ENCODE measurements around the gene TM4SF1.

TM4SF1 gene

DNA sequence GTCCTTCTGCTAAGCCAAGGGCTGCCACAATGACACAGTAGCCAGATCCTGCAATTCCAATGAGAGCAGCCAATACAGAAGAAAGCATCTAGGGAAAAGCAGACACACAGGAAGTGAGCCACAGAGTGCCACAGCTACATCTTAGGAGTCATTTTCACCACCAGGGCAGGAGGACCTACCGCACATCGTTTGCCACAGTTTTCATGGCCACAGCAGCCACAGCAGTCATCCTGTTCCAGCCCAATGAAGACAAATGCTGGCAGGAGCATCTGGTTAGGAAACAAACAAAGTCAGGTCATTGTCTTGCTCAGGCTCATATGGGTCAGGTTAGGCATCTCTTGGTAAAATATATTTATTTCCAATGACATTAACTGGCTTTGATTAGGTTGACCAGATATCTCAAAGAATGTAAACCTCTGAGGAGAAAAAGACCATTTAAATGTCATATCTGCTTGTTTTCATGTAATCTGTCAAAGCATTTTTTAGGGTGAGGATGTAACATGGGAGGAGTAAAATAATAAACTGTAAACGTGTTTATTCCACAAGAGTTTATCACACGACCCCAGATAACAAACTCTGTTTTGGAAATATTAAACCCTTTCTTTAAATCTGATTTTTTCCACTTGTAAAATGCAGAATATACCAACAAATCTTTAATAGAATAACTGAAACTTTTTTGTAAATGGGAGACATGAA lies 1.8 kb downstream of the TM4SF1 start:
- no peak for DNase-seq (ENCODE audit: low read depth)

DNA sequence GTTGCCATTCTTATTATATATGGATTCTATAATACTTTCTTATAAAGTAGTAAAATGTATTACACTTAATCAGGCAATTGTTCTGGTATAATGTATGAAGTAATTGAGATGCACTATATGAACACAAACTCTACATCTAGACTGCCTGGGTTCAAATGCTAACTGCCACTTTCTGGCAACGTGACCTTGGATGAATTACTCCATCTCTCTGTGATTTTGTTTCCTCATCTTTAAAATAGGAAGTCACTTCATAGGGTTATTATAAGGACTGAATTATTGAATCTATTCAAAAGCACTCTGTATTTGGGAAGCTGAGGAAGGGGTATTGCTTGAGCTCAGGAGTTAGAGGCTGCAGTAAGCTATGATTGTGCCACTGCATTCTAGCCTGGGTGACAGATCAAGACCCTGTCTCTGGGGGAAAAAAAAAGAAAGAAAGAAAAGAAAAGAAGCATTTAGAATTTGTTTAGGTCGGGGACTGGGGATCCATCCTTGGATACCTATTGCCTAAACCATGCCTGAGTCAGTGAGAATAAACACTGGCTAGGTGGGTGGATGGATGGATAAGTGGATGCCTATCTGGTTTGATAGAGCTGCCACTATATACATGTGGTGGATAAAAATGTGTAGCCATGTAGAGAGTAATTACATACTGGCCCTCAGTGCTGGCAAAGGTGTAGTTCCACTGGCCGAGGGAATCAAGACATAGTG lies 2.5 kb downstream of the TM4SF1 start:
- DNase-seq (ENCODE audit: low read depth), result no peak

DNA sequence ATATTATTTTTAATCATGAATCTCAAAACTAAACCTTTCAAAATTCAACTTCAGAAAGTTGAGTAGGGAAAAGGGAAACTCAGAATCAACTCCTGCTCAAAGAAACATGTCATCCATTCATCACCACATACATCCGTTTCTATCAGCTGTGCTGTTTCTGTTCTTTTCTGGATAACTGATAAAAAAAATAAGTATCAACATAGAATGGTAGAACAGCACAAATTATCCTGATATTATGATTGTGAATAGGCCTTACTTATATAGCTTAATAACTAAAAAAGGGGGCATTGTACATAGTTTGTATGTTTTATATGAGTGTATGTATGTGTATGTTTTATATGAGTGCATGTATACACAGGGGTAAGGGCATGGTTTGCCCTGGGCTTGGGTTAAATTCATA lies 3.1 kb downstream of the TM4SF1 start:
- DNase-seq (ENCODE audit: low read depth), result no peak

DNA sequence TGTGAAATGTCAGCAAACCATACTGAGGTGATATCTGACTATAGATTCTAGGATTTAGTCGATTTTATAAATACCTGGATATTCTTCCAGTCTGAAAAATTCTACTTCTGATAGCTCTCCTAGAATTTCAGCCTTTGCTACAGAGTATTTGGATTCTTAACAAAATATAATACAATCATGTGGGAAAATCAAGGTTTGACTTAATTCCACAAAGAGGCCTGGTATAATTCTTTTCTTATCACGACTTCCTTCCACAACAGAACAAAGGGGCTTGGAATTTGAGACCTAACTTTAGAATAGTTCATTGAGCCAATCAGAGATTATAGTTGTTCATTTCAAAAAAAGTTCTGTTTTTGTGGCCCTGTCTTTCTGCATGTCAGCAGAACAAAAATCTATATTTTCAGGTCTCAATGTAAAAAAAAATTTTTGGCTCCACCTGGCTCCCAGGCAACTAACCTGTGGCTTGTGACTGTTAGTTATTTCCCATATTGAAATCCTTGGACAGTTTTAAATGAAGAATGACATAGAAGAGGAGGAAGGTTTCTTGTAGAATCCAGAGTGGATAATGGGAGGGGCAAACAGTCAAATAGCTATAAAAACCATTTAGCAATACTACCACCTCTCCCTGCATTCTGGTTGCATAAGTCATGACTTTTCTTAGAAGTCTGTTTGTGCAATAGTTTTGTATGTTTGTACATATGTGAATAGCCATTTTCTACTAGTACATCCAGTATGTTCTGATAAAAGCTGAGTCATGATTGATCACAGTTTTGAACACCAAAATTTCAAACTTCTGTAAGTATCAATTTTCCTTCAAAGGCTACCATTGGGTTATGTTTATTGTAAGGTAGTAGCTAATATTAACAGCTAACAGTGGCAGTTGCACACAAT lies 4.0 kb downstream of the TM4SF1 start:
- no peak for DNase-seq (ENCODE audit: low read depth)

DNA sequence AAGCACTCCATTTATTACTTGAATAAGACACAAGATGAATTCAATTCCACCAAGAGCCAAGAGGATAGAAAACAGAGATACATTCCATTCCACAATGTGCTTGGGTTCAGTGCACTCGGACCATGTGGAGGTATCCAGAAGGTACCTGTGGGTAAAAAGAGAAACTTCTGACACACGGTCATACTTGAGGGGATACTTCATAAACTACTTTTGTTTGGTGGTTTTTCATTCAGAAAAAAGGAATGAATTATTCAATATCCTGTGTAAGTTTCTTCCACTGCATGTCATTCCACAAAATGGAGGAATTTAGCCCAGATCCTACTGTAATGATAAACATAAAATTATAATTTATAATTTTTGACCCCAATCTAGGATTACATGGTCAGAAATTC lies 5.7 kb downstream of the TM4SF1 start:
- no peak for DNase-seq (ENCODE audit: low read depth)

DNA sequence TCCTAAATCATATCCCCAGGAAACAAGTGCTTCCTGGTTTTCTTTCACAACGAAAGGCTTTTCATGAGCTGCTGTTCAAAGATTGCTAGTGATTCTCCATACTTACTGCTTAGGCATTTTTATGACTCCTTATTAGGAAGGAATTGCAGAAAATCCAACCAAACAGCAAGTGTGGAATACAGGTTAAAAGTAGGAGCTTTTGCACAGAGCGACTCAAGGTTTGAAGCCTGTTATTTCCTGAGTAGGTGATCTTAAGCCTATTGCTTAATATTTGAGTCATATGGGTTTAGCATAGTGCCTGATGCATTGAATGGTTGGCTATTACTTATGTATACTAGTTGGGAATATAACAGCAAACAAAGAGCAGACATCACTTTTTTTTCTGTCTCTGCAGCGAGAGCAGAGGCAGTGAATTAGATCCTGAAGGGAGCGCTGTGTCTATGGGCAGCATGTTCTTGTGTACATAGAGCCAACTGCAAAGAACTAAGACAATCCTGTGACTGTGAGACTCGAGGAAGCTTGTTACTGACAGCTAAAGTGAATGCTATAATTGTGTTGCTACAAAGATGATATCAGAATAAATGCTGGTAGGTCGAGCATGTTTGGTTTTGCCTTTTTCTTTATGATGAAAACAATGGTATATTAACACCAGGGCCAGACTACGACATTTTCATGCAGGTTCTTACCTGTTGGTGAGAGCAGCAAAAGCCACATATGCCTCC lies 6.3 kb downstream of the TM4SF1 start:
- DNase-seq (ENCODE audit: low read depth), result no peak

DNA sequence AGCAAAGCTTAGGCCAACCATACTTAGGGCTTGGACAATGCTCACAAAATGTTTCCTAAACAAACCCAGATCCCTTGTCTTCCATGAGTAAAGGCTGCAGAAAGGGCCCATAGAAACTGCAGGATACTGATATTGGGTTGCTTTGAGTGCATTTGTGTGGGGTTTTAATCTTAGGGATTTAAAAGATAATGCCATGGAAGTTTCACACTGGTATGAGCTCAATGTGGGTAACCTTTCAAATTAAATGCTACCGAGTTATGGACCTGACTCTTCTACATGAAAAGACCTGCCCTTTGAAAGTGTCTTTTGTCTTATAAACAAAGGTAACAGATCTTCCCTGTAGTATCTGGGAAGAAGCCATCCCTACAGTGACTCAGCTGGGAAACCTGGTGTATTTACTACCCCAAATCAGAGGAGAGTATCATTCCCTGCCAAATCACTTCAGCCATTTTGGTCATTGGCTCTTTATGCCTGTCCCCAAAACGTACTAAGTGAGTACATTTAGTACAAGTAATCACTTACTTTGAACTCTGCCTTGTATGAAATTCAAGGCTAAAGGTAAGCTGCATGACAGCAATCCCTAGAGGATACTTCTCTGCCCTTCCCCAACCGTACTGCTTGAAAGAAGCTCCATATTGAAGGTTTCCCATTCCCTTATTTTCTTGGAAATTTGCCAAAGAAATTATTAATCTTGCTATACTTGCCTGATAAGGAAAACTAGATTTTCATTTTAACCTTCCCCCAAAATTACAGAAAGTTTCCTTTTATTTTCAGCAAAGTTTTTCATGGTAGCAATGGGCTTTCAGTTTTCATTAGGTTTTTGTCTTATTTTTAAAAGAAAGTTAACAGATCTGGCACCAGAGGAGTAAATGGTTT lies 7.2 kb downstream of the TM4SF1 start:
- no peak for DNase-seq (ENCODE audit: low read depth)

DNA sequence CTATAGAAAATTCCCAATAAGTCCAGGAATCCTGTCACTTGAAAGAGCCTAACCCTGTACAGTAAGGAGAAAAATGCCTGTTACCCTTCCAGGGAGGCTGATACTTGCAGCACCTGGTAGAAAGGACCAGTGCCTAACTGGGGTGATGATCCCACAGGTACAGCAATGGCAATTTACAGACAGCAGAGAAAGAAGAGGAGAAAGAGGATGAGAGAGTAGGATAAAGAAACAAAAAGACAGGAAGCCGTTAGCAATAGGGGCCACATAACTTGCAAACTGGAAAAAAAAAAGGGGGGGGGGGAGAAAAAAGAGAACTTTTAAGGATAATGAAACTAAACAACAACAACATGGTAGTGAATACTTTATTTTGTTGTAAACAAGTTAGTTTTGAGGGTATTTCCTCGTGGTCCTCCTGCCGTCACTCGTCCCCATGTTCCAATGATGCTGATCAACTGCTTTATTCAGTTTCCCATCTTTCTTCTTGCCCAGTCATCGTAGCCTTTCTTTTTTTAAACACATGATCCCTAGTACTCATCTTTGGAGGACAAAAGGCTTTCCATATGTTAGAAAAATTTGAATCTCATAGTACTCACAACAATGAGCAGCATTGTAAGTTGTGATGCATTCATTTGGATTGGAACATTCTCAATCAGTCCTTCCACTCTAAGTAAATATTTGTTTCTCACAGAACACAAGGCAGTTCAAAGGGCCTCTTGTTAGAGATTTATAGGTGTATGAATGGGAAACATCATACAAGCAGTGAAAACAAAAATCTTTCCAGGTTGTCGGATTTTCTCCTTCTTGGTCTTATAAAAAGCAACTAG lies 8.6 kb downstream of the TM4SF1 start:
- DNase-seq (ENCODE audit: low read depth), result no peak

DNA sequence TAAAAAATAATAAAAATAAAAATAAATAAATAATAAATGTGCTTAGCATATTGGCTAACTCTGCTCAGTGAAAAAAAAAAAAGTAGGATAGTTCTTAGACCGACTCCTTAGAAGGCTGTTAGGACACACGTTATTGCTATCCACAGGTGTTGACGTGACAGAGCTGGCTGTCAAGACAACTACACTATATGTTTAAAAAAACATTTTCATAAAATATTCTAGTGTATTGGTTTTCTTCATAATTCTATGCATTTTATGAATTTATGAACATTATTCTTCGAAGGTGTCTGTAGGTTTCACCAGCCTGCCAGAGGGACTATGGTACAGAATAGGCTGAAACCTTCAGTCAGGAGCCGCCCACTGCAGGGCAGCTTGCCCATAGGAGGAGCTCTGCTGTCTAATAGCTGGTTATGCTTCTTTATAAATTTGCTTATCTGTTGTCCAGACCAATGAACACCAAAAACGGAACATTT lies 9.2 kb downstream of the TM4SF1 start:
- no peak for DNase-seq (ENCODE audit: low read depth)

DNA sequence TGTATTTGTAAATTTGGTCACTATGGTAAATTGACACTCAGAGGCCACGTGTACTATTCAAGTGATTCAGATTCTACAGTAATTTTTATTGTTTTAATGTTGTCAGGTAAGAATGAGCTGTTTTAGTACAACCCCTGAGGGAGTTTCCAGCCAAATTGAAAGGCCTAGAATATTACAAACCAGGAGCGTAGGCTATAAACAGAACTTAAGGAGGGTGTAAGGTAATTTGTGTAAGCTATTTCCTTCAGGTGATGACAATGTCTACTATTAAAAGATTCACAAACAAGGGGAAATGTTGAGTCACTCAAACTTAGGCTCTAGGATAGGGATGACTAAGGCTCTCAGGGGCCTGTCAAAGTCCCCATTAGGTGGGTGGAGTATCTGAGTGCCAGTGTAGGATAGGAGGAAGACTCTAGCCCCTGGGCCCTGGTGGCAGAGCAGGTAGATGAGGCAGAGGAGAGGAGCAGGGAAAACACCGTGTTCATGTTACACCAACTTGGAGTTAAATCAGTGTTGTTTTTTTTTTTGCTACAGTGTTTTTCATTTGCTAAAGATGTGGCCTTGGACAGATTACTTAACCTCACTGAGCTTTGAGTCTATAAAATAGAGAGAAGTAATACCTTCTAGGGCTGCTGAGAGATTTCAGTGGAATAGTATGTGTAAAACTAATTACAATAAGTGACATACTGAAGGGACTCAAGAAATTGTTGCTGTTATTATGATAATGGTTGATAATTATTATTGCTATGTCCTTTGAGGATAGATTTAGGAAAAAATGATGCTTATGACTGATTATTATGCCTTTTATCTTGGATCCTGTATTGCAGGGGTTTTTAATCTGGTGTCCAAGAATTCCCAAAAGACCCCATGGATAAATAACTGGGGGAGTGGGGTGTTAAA lies 10.3 kb downstream of the TM4SF1 start:
- DNase-seq (ENCODE audit: low read depth), result no peak

DNA sequence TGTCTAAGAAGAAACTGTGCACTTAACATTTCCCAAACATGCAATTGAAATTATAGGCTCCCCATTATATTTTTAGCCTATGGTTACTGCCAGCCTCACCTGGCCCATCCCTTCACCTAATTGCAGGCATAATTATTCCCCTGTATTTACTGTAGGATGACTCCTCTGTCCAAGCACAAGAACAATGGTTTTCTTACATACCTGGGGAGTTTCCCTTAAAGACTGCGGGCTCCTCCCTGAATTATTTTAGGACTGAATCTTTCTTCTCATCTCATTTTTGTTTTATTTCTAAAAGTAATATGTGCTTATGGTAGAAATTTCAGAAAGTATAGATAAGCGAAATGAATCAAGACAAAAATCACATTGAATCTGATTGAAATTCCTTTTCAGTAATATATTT lies 11.4 kb downstream of the TM4SF1 start:
- no peak for DNase-seq (ENCODE audit: low read depth)

DNA sequence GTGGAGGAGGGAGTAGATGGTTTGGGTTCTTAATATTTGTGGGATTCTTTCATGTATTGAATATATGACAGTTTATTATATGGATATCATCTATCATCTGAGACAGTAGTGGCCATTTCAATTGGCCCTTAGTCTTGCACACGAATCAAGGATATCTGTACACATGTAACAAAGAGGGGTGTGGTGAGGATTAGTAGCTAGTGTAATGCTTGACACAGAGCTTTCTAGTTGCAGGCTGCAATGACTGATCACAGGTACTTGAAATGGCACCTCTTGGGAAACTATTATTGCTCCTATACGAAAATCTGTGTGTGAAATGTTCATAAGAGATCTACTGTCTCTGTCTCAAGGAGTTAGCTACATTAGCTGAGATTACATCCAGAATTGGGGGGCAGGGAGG lies 12.8 kb downstream of the TM4SF1 start:
- no peak for DNase-seq (ENCODE audit: low read depth)

DNA sequence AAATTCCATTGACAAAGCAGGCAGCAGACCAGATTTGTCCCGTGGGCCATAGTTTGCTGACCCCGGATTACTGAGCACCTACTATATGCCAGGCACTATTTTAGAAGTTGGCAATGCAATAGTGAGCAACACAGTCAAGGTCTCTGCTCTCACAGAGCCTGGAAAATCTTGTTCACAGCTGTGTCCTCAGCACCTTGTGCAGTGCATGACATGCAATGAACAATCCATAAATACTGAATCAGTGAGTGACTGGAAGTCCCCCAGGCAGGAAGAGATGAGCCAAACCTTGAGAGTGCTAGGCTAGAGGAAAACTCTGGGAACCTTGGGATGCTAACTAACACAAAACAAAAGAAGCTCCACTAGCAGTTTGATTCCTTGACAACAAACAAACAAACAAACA lies 14.4 kb downstream of the TM4SF1 start:
- no peak for DNase-seq (ENCODE audit: low read depth)

DNA sequence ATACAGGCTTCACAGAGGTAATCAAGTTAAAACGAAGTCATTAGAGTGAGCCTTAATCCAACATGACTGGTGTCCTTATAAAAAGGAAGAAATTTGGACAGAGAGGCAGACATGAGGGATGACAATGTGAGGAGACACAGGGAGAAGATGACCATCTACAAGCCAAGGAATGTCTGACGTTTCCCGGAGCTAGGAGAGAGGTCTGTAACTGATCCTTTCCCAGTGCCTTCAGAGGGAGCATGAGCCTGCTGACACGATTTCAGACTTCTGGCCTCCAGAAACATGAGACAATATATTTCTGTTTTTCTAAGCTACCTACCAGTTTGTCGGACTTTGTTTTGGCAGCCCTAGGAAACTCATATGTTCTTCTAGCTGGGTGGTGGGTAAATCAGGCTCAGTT lies 15.1 kb downstream of the TM4SF1 start:
- no peak for DNase-seq (ENCODE audit: low read depth)

DNA sequence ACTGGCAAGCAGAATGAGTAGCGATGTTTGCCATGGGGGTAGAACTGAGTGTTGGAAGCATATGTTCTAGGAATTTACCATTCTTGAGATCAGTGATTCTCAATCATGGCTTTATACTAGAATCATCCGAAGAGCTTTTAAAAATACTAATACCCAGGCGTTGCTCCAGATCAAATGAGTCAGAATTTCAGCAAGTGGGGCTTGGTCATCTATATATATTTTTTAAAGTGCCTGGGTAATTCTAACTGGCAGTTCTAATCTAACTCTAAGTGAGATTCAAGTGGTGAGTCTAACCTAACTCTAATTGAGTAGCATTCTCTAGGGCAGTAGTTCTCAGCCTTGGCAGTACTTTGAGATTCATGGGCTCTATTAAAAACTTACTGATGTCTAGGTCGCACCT lies 20.8 kb downstream of the TM4SF1 start:
- DNase-seq (ENCODE audit: low read depth), result no peak

DNA sequence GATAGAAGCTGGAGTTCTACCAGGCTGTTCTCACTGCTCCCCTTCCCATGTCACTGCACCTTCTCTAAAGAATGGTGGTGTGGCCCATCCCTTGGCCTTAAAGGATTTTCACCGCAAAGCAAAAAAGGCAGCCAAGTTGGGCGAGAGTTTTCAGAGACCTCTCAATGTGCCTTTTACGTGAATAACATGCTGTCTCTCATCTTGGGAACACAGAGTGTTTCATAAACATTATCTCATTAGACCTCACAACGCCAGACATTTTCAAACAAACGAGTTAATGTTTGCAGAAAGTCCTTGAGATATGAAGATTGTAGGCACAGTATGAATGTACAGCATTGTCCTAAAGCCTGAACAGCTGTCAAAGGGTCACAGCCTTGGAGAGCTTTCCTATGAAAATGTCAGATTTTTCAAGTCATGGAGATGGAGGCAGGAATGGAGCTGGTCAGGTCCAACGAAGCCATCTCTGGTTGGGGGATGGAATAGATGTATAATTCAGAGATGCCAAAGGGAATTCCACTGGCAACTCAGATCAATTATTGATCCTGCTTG lies 21.3 kb downstream of the TM4SF1 start:
- DNase-seq (ENCODE audit: low read depth), result no peak

DNA sequence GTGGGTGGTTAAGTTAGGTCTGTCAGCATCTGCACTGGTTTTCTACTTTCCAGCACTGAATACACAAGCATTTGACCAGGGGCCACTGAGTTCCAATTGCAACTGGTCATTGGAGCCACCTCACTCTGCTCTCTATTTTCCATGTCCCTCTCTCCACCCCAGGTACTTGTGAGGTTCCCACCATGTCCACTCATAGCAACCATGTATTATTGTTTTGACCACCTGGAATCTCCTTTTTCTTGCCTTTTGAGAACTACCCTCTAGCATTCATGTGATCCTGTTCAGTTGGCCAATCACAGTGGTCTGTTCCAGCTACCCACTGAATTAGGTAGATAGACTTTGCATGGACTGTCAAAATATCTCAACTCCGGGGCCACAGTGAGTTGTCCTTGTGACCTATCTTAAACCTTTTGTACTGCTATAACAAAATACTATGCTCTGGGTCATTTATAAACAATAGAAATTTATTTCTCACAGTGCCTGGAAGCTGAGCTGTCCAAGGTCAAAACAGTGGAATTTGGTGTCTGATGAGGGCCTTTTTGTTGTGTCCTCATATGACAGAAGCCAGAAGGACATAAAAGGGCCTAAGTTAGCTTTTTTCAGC lies 23.8 kb downstream of the TM4SF1 start:
- DNase-seq (ENCODE audit: low read depth), result no peak

DNA sequence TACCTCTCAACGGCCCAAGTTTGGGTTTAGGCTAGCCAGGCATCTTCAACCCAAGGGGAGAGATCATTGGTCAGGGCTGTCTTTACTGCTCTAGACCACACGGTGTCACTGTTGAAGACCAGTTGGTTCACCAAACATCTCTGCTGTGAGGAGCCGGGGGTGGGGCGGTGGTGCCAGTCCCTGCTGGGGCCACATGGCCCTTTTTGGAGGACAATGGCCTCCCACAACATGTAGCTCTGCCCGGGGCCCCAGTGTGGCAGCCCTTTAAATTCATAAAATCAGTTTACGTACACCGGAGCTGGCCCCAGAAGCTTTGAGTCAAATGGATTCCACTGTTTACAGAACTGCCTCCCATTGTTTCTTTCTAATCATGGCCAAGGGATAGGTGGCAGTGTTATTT lies 24.9 kb downstream of the TM4SF1 start:
- DNase-seq (ENCODE audit: low read depth), result no peak

Measured in T follicular helper cell (primary cell).